H1 (cell line): ENCODE results near the gene LIN37. TPM values are rescaled to one million over a fixed set of nuclear protein-coding genes. Genes with fewer than 3 reads are reported as not detected.

Experiments
- CTCF ChIA-PET: fragments of 300-600 bp; sonication (Branson Sonifier 250); formaldehyde crosslinking; loops from one replicate; lab custom pipeline; 2021; ENCODE audit not compliant: partially characterized antibody; lab: Charles Lee
- POLR2A ChIA-PET: fragments of 300-600 bp; sonication (Branson Sonifier 250); formaldehyde crosslinking; loops from one replicate; lab custom pipeline; 2021; ENCODE audit warnings: inconsistent platforms; ENCODE audit not compliant: partially characterized antibody; lab: Charles Lee
- DNase-seq, 2 experiments: peaks; one replicate each; pipeline versions ENCODE4 v3.0.0 to v3.0.0-alpha.2; 2010 to 2022; ENCODE audit warnings: low spot score in 2 of 2, low read depth in 1 of 2, mixed read lengths in 1 of 2
- FAIRE-seq: peaks from 2 replicates; lab custom pipeline; 2011; peaks lifted over from hg19 to GRCh38; lab: Jason Lieb, UNC
- H2AFZ ChIP-seq: 2 replicates; pipeline ENCODE4 v1.8.1; 2012; ENCODE audit warnings: low read length, inconsistent platforms
- H2AK5ac ChIP-seq: 2 replicates; pipeline ENCODE4 v1.6.1; 2013; ENCODE audit warnings: low read depth, low read length
- H2BK120ac ChIP-seq: replicated peaks from 2 replicates; pipeline ENCODE3; 2013; ENCODE audit warnings: low read depth, low read length, inconsistent platforms
- H2BK12ac ChIP-seq: 2 replicates; pipeline ENCODE4 v1.6.1; 2013; ENCODE audit warnings: low read depth, low read length
- H2BK15ac ChIP-seq: 2 replicates; pipeline ENCODE4 v1.6.1; 2013; ENCODE audit warnings: low read length
- H2BK20ac ChIP-seq: 2 replicates; pipeline ENCODE4 v1.6.1; 2013; ENCODE audit warnings: low read length
- H2BK5ac ChIP-seq: 2 replicates; pipeline ENCODE4 v1.6.1; 2013; ENCODE audit warnings: low read depth, low read length
- H3K14ac ChIP-seq: 2 replicates; pipeline ENCODE4 v1.6.1; 2013; ENCODE audit warnings: inconsistent platforms; ENCODE audit not compliant: insufficient read length
- H3K18ac ChIP-seq: 2 replicates; pipeline ENCODE4 v1.6.1; 2013; ENCODE audit warnings: low read length; ENCODE audit errors: extremely low read depth
- H3K23ac ChIP-seq: 2 replicates; pipeline ENCODE4 v1.6.1; 2013; ENCODE audit warnings: inconsistent platforms; ENCODE audit not compliant: insufficient read length
- H3K23me2 ChIP-seq: 2 replicates; pipeline ENCODE4 v1.6.1; 2013; ENCODE audit warnings: low read depth, low read length
- H3K27ac ChIP-seq: 2 replicates; pipeline ENCODE4 v1.6.1; 2011; ENCODE audit warnings: low read depth, low read length, inconsistent platforms
- H3K27me3 ChIP-seq, 4 experiments: replicated peaks in 1 of 4; 1 replicate in 1 of 4; 2 replicates in 3 of 4; pipeline versions ENCODE4 v1.6.1 to v1.8.1; 2011 to 2013; ENCODE audit warnings: low read length in 3 of 4, mild to moderate bottlenecking in 3 of 4, inconsistent platforms in 2 of 4, mixed read lengths in 2 of 4, moderate library complexity in 1 of 4; ENCODE audit not compliant: control insufficient read depth in 3 of 4, insufficient read depth in 3 of 4; ENCODE audit errors: extremely low read depth in 1 of 4
- H3K36me3 ChIP-seq, 4 experiments: 2 replicates each; pipeline versions ENCODE4 v1.6.1 to v1.8.1; 2011 to 2013; ENCODE audit warnings: mild to moderate bottlenecking in 4 of 4, low read length in 3 of 4, moderate library complexity in 2 of 4, control low read depth in 1 of 4, inconsistent platforms in 1 of 4; ENCODE audit not compliant: insufficient read depth in 4 of 4, control insufficient read depth in 2 of 4
- H3K4ac ChIP-seq: replicated peaks from 2 replicates; pipeline ENCODE3; 2013; ENCODE audit warnings: low read length, low read depth, mixed read lengths, inconsistent platforms; ENCODE audit not compliant: insufficient read length
- H3K4me1 ChIP-seq, 4 experiments: replicated peaks in 1 of 4; 1 replicate in 1 of 4; 2 replicates in 3 of 4; pipeline versions ENCODE4 v1.6.1 to v1.8.1; 2011 to 2013; ENCODE audit warnings: low read length in 3 of 4, inconsistent platforms in 2 of 4, mixed read lengths in 1 of 4; ENCODE audit not compliant: insufficient read depth in 4 of 4, control insufficient read depth in 3 of 4
- H3K4me2 ChIP-seq, 2 experiments: 2 replicates each; pipeline versions ENCODE4 v1.6.1 to v1.8.1; 2011 to 2013; ENCODE audit warnings: low read depth in 2 of 2, low read length in 2 of 2, control low read depth in 1 of 2, inconsistent platforms in 1 of 2, mild to moderate bottlenecking in 1 of 2; ENCODE audit not compliant: insufficient read depth in 1 of 2
- H3K4me3 ChIP-seq, 4 experiments: fragments of 200-600, 300-600 bp in 1 of 4; sonication (generic), shearing (Covaris generic), sonication (Bioruptor Twin) in 1 of 4; 2 replicates each; pipeline versions ENCODE4 v1.5.1 to v1.8.1; 2011 to 2016; ENCODE audit warnings: low read length in 4 of 4, low read depth in 3 of 4, control low read depth in 2 of 4, inconsistent platforms in 2 of 4, mild to moderate bottlenecking in 2 of 4, mixed read lengths in 1 of 4, moderate library complexity in 1 of 4; ENCODE audit not compliant: insufficient read depth in 2 of 4; ENCODE audit errors: extremely low read depth in 1 of 4
- H3K56ac ChIP-seq: replicated peaks from 2 replicates; pipeline ENCODE3; 2013; ENCODE audit warnings: low read depth, mild to moderate bottlenecking, mixed read lengths, low read length, inconsistent platforms; ENCODE audit not compliant: insufficient read length
- H3K79me1 ChIP-seq: 2 replicates; pipeline ENCODE4 v1.6.1; 2013; ENCODE audit warnings: low read depth, low read length, control low read depth
- H3K79me2 ChIP-seq, 2 experiments: 2 replicates each; pipeline versions ENCODE4 v1.6.1 to v1.8.1; 2012 to 2013; ENCODE audit warnings: low read length in 2 of 2, mild to moderate bottlenecking in 2 of 2, inconsistent platforms in 1 of 2; ENCODE audit not compliant: insufficient read depth in 2 of 2, control insufficient read depth in 1 of 2
- H3K9ac ChIP-seq, 4 experiments: replicated peaks in 1 of 4; 1 replicate in 1 of 4; 2 replicates in 3 of 4; pipeline versions ENCODE4 v1.6.1 to v1.8.1; 2011 to 2013; ENCODE audit warnings: low read depth in 3 of 4, low read length in 3 of 4, control low read depth in 2 of 4, mild to moderate bottlenecking in 2 of 4, moderate library complexity in 2 of 4, inconsistent platforms in 1 of 4; ENCODE audit errors: extremely low read depth in 1 of 4
- H3K9me3 ChIP-seq, 2 experiments: 2 replicates each; pipeline versions ENCODE4 v1.6.1 to v1.8.1; 2012 to 2013; ENCODE audit warnings: mild to moderate bottlenecking in 2 of 2, moderate library complexity in 2 of 2, control low read depth in 1 of 2, inconsistent platforms in 1 of 2, low read depth in 1 of 2, low read length in 1 of 2, mixed read lengths in 1 of 2; ENCODE audit not compliant: insufficient read depth in 2 of 2
- H4K20me1 ChIP-seq, 2 experiments: replicated peaks in 1 of 2; 2 replicates each; pipeline versions ENCODE3 to v1.8.1; 2011 to 2013; ENCODE audit warnings: inconsistent platforms in 2 of 2, low read length in 2 of 2, mild to moderate bottlenecking in 1 of 2; ENCODE audit not compliant: insufficient read depth in 2 of 2, control insufficient read depth in 1 of 2
- H4K5ac ChIP-seq: 2 replicates; pipeline ENCODE4 v1.6.1; 2013; ENCODE audit warnings: low read length, low read depth, mixed read lengths, inconsistent platforms; ENCODE audit not compliant: insufficient read length
- H4K8ac ChIP-seq: 2 replicates; pipeline ENCODE4 v1.8.0; 2013; ENCODE audit warnings: mild to moderate bottlenecking, moderate library complexity, low read length, inconsistent platforms; ENCODE audit not compliant: insufficient read depth; ENCODE audit errors: extremely low read depth
- H4K91ac ChIP-seq: replicated peaks from 2 replicates; pipeline ENCODE3; 2013; ENCODE audit warnings: low read length, mixed read lengths, inconsistent platforms; ENCODE audit not compliant: insufficient read length
- ATF2 ChIP-seq: IDR thresholded peaks from 2 replicates; pipeline ENCODE4 v1.6.1; 2012; ENCODE audit warnings: low read length, inconsistent platforms
- BCL11A ChIP-seq, 2 experiments: IDR thresholded peaks; one replicate each; pipeline ENCODE4 v1.6.1; 2011; ENCODE audit warnings: low read depth in 2 of 2, low read length in 2 of 2, mild to moderate bottlenecking in 2 of 2
- EZH2 ChIP-seq: fragments of 200-600 bp; sonication (generic); IDR thresholded peaks from 2 replicates; pipeline ENCODE4 v1.7.1; 2012; ENCODE audit warnings: low read depth, mild to moderate bottlenecking, moderate library complexity, low read length, inconsistent platforms; ENCODE audit not compliant: severe bottlenecking
- PHF8 ChIP-seq: fragments of 200-600 bp; sonication (generic); conservative IDR thresholded peaks from 2 replicates; pipeline ENCODE4 v1.7.1; 2012; ENCODE audit warnings: low read depth, mild to moderate bottlenecking, inconsistent platforms, low read length, moderate library complexity
- RAD21 ChIP-seq, 2 experiments: IDR thresholded peaks in 1 of 2; conservative IDR thresholded peaks in 1 of 2; 2 replicates each; pipeline ENCODE4 v1.6.1; 2011; ENCODE audit warnings: low read depth in 2 of 2, low read length in 2 of 2, improper control_type of control experiment in 1 of 2, inconsistent platforms in 1 of 2, mild to moderate bottlenecking in 1 of 2, moderate library complexity in 1 of 2
- YY1 ChIP-seq: IDR thresholded peaks from 2 replicates; pipeline ENCODE4 v1.6.1; 2011; ENCODE audit warnings: low read depth, mild to moderate bottlenecking, low read length
- ZNF274 ChIP-seq: IDR thresholded peaks from 2 replicates; pipeline ENCODE4 v1.7.0; 2012; ENCODE audit warnings: low read length, borderline replicate concordance; ENCODE audit errors: extremely low read depth
- WGBS, 2 experiments: shearing (Covaris generic) in 1 of 2; methylation state at CpG; one replicate each; pipeline versions ENCODE4 v1.1.6 to v1.1.7; 2013 to 2015; ENCODE audit warnings: low lambda C conversion rate in 2 of 2, mixed read lengths in 2 of 2, inconsistent platforms in 1 of 2, low coverage in 1 of 2, missing lambda C conversion rate in 1 of 2; ENCODE audit not compliant: insufficient replicate concordance in 2 of 2, insufficient coverage in 1 of 2, insufficient read length in 1 of 2; ENCODE audit errors: extremely low coverage in 1 of 2, missing lambda C conversion rate in 1 of 2; 5-methylcytosine and 5-hydroxymethylcytosine counted together
- polyA plus RNA-seq, 7 experiments: library from polyadenylated mRNA; depleted of rRNA in 3 of 7; stranded (reverse) in 5 of 7; unstranded in 2 of 7; fragments of >200 nt in 5 of 7; fragments of 200-250 nt in 2 of 7; gene quantifications; 1 replicate in 5 of 7; 2 replicates in 1 of 7; 4 replicates in 1 of 7; pipeline versions ENCODE4 v1.2.1 to v1.2.3, GENCODE V29; 2011 to 2013; ENCODE audit warnings: missing spikeins in 2 of 7, mixed read lengths in 2 of 7
- total RNA-seq: library from RNA; stranded (reverse); fragmentation: NEBNext Ultra II Directional; extraction: Animal tissue kit (Norgen Biotek cat#: 25700); gene quantifications from 2 replicates; pipeline ENCODE4 v1.2.1, GENCODE V29; 2021
- TF ChIP-seq, protein P1 (sequence below): IDR thresholded peaks from 2 replicates; pipeline ENCODE4 v1.6.1; 2012; ENCODE audit warnings: inconsistent platforms

Gene LIN37
- total and polyA plus RNA-seq, 2 of the 8 experiments (the other 6 are each of a cell fraction or from before 2014, with no cell fraction given), result 3.8 to 9.8 TPM

DNA sequence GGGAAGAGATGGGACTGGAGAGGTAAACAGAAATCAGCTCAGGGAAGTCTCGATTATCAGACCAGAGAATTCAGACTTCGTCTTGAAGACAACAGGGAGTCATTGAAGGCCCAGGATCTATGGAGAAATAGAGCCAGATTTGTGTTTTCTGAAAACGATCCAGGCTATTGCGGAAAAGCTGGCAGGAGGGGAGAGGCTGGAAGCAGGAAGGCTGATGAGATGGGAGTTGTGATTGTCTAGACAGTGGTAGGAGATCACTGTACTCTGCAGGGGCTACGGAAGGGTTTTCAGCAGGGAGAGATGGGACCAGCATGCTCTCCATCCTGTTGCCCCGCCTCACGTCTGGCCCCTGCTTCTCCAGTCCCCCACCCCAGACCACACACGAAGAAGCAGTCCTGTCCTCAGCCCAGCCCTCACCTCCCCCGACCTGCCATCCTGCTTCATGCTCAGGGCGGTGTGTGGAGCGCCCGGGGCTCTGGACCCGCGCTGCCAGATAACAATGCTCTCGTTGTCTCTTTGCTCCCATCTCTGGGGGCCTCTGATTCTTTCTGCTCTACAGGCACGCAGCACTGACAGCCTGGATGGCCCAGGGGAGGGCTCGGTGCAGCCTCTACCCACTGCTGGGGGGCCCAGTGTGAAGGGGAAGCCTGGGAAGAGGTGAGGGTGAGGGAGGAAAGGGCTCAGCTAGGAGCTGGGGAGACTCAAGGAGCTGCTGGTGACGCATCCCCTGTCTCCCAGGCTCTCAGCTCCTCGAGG, 28.9 kb downstream of the LIN37 start:
- H2AFZ ChIP-seq, result no peak overlapping the region
- H3K56ac ChIP-seq, result no peak overlapping the region
- H2BK12ac ChIP-seq, result no peak overlapping the region
- H2BK15ac ChIP-seq, result no peak overlapping the region; the same call in 1 of the 2 replicates
- no peak overlapping the region for H2AK5ac ChIP-seq
- H3K23ac ChIP-seq, result no peak overlapping the region
- H3K9me3 ChIP-seq, result no peaks in the 10 kb centered on the region
- H3K36me3 ChIP-seq, result no peaks in the 10 kb centered on the region
- DNase-seq, result no peak
- no peak overlapping the region for H4K8ac ChIP-seq
- H3K4me3 ChIP-seq, result peak overlapping the region in 1 of 4 experiments; percentile 3; a peak in 2 of 8 replicates
- no peaks in the 10 kb centered on the region for H3K79me2 ChIP-seq
- no peak overlapping the region for H4K91ac ChIP-seq
- no peak overlapping the region for H4K5ac ChIP-seq
- H3K18ac ChIP-seq, result peak overlapping the region; percentile 9; the same call in 1 of the 2 replicates
- POLR2A ChIA-PET, result interaction anchor here (0.6 to 3.1 kb wide), 12 partner anchors 7 to 108 kb away, joined by 3 to 11 read pairs (median 3); partner anchors contain the start of genes HSPB6, LIN37, PSENEN and U2AF1L4
- peaks cover 4% of the 10 kb centered on the region; the same call in 1 of the 2 replicates for H3K23me2 ChIP-seq
- WGBS, 2 experiments, result 32% methylated on average over 18 of the region's 19 CpGs; no CpG with 5 or more reads in 1 of the 2 experiments
- H3K27me3 ChIP-seq, result peaks cover 0 to 9% (median 7%) of the 10 kb centered on the region in 4 experiments; a peak in 3 of 7 replicates
- peak overlapping the region; percentile 24; the same call in 1 of the 2 replicates for H2BK5ac ChIP-seq
- peaks cover 0 to 25% (median 20%) of the 10 kb centered on the region in 4 experiments; a peak in 6 of 7 replicates for H3K4me1 ChIP-seq
- peak overlapping the region; percentile 54 to 82 for H3K4me2 ChIP-seq
- H2BK120ac ChIP-seq, result no peak overlapping the region
- peaks cover 0 to 1% of the 10 kb centered on the region in 2 experiments for H4K20me1 ChIP-seq
- no peak overlapping the region; a peak in 1 of 7 replicates for H3K9ac ChIP-seq
- no peak overlapping the region for H2BK20ac ChIP-seq
- CTCF ChIA-PET, result interaction anchor here (0.9 to 1.5 kb wide), 7 partner anchors 9 to 79 kb away, joined by 3 to 4 read pairs (median 3); partner anchors contain the start of gene HSPB6
- H3K27ac ChIP-seq, result no peak overlapping the region
- FAIRE-seq, result no peak
- H3K79me1 ChIP-seq, result no peaks in the 10 kb centered on the region; the same call in 1 of the 2 replicates
- no peak overlapping the region for H3K14ac ChIP-seq
- no peak overlapping the region for H3K4ac ChIP-seq
- no peak for TF ChIP-seq PHF8
- no peak for TF ChIP-seq ATF2
- TF ChIP-seq YY1, result no peak
- TF ChIP-seq BCL11A (IDR thresholded peaks at IDR 0.05; ENCODE audit: low read depth in 2 of 2, low read length in 2 of 2), result no peak
- TF ChIP-seq, protein P1, sequence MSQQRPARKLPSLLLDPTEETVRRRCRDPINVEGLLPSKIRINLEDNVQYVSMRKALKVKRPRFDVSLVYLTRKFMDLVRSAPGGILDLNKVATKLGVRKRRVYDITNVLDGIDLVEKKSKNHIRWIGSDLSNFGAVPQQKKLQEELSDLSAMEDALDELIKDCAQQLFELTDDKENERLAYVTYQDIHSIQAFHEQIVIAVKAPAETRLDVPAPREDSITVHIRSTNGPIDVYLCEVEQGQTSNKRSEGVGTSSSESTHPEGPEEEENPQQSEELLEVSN, result no peak
- no peak for TF ChIP-seq EZH2
- TF ChIP-seq ZNF274, result no peak
- no peak for TF ChIP-seq RAD21 (IDR thresholded peaks at IDR 0.05 in 1 of 2, conservative IDR thresholded peaks at IDR 0.05 in 1 of 2; ENCODE audit: low read depth in 2 of 2, low read length in 2 of 2)
